OCI-LY1 (cell line): Measurements from ENCODE around the gene CREB5.

Experiments used
- H2AFZ ChIP-seq: fragments of 200-600 bp; sonication (generic), shearing (Covaris generic); 2 replicates; pipeline ENCODE4 v1.6.0; 2014; ENCODE audit warnings: antibody characterized with exemption, mild to moderate bottlenecking, low read length
- H3F3A ChIP-seq: fragments of 200-600 bp; sonication (generic), shearing (Covaris generic); 2 replicates; pipeline ENCODE4 v1.6.0; 2014; ENCODE audit warnings: mild to moderate bottlenecking, antibody characterized with exemption, low read length, moderate library complexity; ENCODE audit not compliant: insufficient read depth
- H3K27ac ChIP-seq: fragments of 200-600 bp; sonication (generic); 2 replicates; pipeline ENCODE4 v1.5.1; 2014; ENCODE audit warnings: low read length, mixed run types, mild to moderate bottlenecking, low read depth; ENCODE audit not compliant: poor library complexity, severe bottlenecking
- H3K27me3 ChIP-seq: fragments of 200-600 bp; sonication (generic); 2 replicates; pipeline ENCODE4 v1.6.0; 2014; ENCODE audit warnings: antibody characterized with exemption, mild to moderate bottlenecking, low read length, moderate library complexity; ENCODE audit not compliant: insufficient read depth
- H3K36me3 ChIP-seq: fragments of 200-600 bp; sonication (generic); 2 replicates; pipeline ENCODE4 v1.6.1; 2014; ENCODE audit warnings: mild to moderate bottlenecking, antibody characterized with exemption, low read length, moderate library complexity, mixed read lengths; ENCODE audit not compliant: insufficient read depth
- H3K4me1 ChIP-seq: fragments of 200-600 bp; sonication (generic); 2 replicates; pipeline ENCODE4 v1.5.1; 2014; ENCODE audit warnings: mild to moderate bottlenecking, low read length, moderate library complexity; ENCODE audit not compliant: insufficient read depth, severe bottlenecking
- H3K4me2 ChIP-seq: fragments of 200-600 bp; sonication (generic), shearing (Covaris generic); 2 replicates; pipeline ENCODE4 v1.6.1; 2014; ENCODE audit warnings: low read length
- H3K4me3 ChIP-seq: fragments of 200-600 bp; sonication (generic); 2 replicates; pipeline ENCODE4 v1.5.1; 2014; ENCODE audit warnings: low read length, low read depth, mild to moderate bottlenecking, mixed read lengths; ENCODE audit not compliant: poor library complexity, severe bottlenecking
- H3K79me2 ChIP-seq: fragments of 200-600 bp; shearing (Covaris generic); 2 replicates; pipeline ENCODE4 v1.6.1; 2016; ENCODE audit warnings: mixed run types, low read length, mixed read lengths; ENCODE audit not compliant: insufficient read depth
- H3K9ac ChIP-seq: fragments of 200-600 bp; sonication (generic), shearing (Covaris generic); 2 replicates; pipeline ENCODE4 v1.6.1; 2014; ENCODE audit warnings: mild to moderate bottlenecking, low read length, mixed read lengths
- H3K9me2 ChIP-seq: fragments of 200-600 bp; sonication (generic), shearing (Covaris generic); 2 replicates; pipeline ENCODE4 v1.6.1; 2014; ENCODE audit warnings: low read depth, mild to moderate bottlenecking, low read length, mixed read lengths
- H3K9me3 ChIP-seq: fragments of 200-600 bp; shearing (Covaris generic); 2 replicates; pipeline ENCODE4 v1.6.1; 2014; ENCODE audit warnings: low read length, mixed read lengths
- H4K20me1 ChIP-seq: fragments of 200-600 bp; sonication (generic), shearing (Covaris generic); 2 replicates; pipeline ENCODE4 v1.6.0; 2016; ENCODE audit warnings: mild to moderate bottlenecking, low read length; ENCODE audit not compliant: insufficient read depth
- CTCF ChIP-seq: fragments of 200-600 bp; sonication (generic), shearing (Covaris generic); IDR thresholded peaks from 2 replicates; pipeline ENCODE4 v1.5.1; 2017; ENCODE audit warnings: mild to moderate bottlenecking, antibody characterized with exemption, low read length, moderate library complexity, mixed read lengths
- EZH2 ChIP-seq: fragments of 200-600 bp; sonication (generic), shearing (Covaris generic); IDR thresholded peaks from 2 replicates; pipeline ENCODE4 v1.8.0; 2017; ENCODE audit warnings: borderline replicate concordance, mixed run types, mild to moderate bottlenecking, antibody characterized with exemption, low read length, moderate library complexity, mixed read lengths

Gene CREB5

GRCh38 chr7:28458732-28459131 lies 46.4 kb downstream of the CREB5 start:
- H3K4me3 ChIP-seq = no peak overlapping the region
- no peaks in the 10 kb centered on the region for H4K20me1 ChIP-seq
- H3K27me3 ChIP-seq = no peaks in the 10 kb centered on the region; the same call in 1 of the 2 replicates
- TF ChIP-seq EZH2 (no peak), CTCF (peak; percentile 4; the same call in 1 of the 2 replicates)
- no peaks in the 10 kb centered on the region for H3K4me1 ChIP-seq
- H3K9me2 ChIP-seq = no peaks in the 10 kb centered on the region
- no peak overlapping the region for H2AFZ ChIP-seq
- no peaks in the 10 kb centered on the region for H3K79me2 ChIP-seq
- no peaks in the 10 kb centered on the region for H3K9me3 ChIP-seq
- H3K9ac ChIP-seq = no peak overlapping the region
- H3K36me3 ChIP-seq = no peaks in the 10 kb centered on the region
- H3K27ac ChIP-seq = no peak overlapping the region
- no peaks in the 10 kb centered on the region for H3F3A ChIP-seq
- H3K4me2 ChIP-seq = no peak overlapping the region

GRCh38 chr7:28459306-28459705 lies 47.0 kb downstream of the CREB5 start:
- H3F3A ChIP-seq = no peaks in the 10 kb centered on the region
- H3K9me2 ChIP-seq = no peaks in the 10 kb centered on the region
- H3K4me3 ChIP-seq = no peak overlapping the region
- H3K36me3 ChIP-seq = no peaks in the 10 kb centered on the region
- H3K9me3 ChIP-seq = no peaks in the 10 kb centered on the region
- H2AFZ ChIP-seq = no peak overlapping the region
- no peak overlapping the region for H3K4me2 ChIP-seq
- no peaks in the 10 kb centered on the region; the same call in 1 of the 2 replicates for H3K27me3 ChIP-seq
- H3K9ac ChIP-seq = no peak overlapping the region
- H3K79me2 ChIP-seq = no peaks in the 10 kb centered on the region
- TF ChIP-seq CTCF (no peak), EZH2 (no peak)
- no peaks in the 10 kb centered on the region for H3K4me1 ChIP-seq
- no peak overlapping the region for H3K27ac ChIP-seq
- H4K20me1 ChIP-seq = no peaks in the 10 kb centered on the region

GRCh38 chr7:28465697-28466096 lies 53.4 kb downstream of the CREB5 start:
- no peaks in the 10 kb centered on the region for H3K9me3 ChIP-seq
- peaks cover 4% of the 10 kb centered on the region; the same call in 1 of the 2 replicates for H3K27me3 ChIP-seq
- H3K9ac ChIP-seq = no peak overlapping the region
- no peak for TF ChIP-seq EZH2
- no peak for TF ChIP-seq CTCF
- no peaks in the 10 kb centered on the region for H3K36me3 ChIP-seq
- H4K20me1 ChIP-seq = no peaks in the 10 kb centered on the region
- H3F3A ChIP-seq = no peaks in the 10 kb centered on the region
- H3K9me2 ChIP-seq = no peaks in the 10 kb centered on the region
- no peak overlapping the region for H3K27ac ChIP-seq
- H3K4me2 ChIP-seq = no peak overlapping the region
- H3K4me1 ChIP-seq = no peaks in the 10 kb centered on the region
- H3K4me3 ChIP-seq = no peak overlapping the region
- H3K79me2 ChIP-seq = no peaks in the 10 kb centered on the region
- H2AFZ ChIP-seq = no peak overlapping the region
